HG03108 (cell line): ENCODE data around the gene IFNLR1.

Experiments used
- ATAC-seq: cut with Tn5 transposase; IDR thresholded peaks from one replicate; pipeline ENCODE4 v1.9.1; 2021; ENCODE audit warnings: moderate library complexity; ENCODE audit not compliant: unreplicated experiment

The IFNLR1 gene

GRCh38 chr1:24152631-24153494 lies 34.2 kb downstream of the IFNLR1 start:
- ATAC-seq: no peak

- ATAC-seq: no peak
These were observed 35.9 kb downstream of the IFNLR1 start for GRCh38 chr1:24151175-24151533.

- ATAC-seq: no peak
These were observed 36.6 kb downstream of the IFNLR1 start for GRCh38 chr1:24150234-24151174.

- no peak for ATAC-seq
These were observed 37.2 kb downstream of the IFNLR1 start for GRCh38 chr1:24149866-24150233.

- ATAC-seq: no peak
These were observed 39.3 kb downstream of the IFNLR1 start for GRCh38 chr1:24147816-24148215.

GRCh38 chr1:24147194-24147593 lies 39.9 kb downstream of the IFNLR1 start:
- no peak for ATAC-seq

- ATAC-seq: no peak
These were observed 44.2 kb downstream of the IFNLR1 start, which contains the start of gene IL22RA1 for GRCh38 chr1:24142546-24143534. Gene IL22RA1 (minus strand): TSS chr1:24143140. CDS start chr1:24143082, 58 bp downstream.

- ATAC-seq: no peak
These were observed 45.6 kb downstream of the IFNLR1 start for GRCh38 chr1:24141311-24141997.

- no peak for ATAC-seq
These were observed 46.3 kb downstream of the IFNLR1 start for GRCh38 chr1:24140741-24141181.

GRCh38 chr1:24139841-24140425 lies 47.2 kb downstream of the IFNLR1 start:
- ATAC-seq: no peak

- ATAC-seq: no peak
These were observed 47.9 kb downstream of the IFNLR1 start for GRCh38 chr1:24139222-24139489.

- ATAC-seq: no peak
These were observed 48.4 kb downstream of the IFNLR1 start for GRCh38 chr1:24138476-24139221.

GRCh38 chr1:24136956-24137539 lies 50.0 kb downstream of the IFNLR1 start:
- ATAC-seq: no peak

GRCh38 chr1:24134376-24134775 lies 52.7 kb downstream of the IFNLR1 start:
- ATAC-seq: no peak

- ATAC-seq: no peak
These were observed 53.3 kb downstream of the IFNLR1 start for GRCh38 chr1:24133819-24134218.

- ATAC-seq: no peak
These were observed 56.7 kb downstream of the IFNLR1 start for GRCh38 chr1:24130385-24130784.

- no peak for ATAC-seq
These were observed 59.2 kb downstream of the IFNLR1 start for GRCh38 chr1:24127801-24128363.

- no peak for ATAC-seq
These were observed 59.8 kb downstream of the IFNLR1 start for GRCh38 chr1:24127134-24127800.
